HG02973 (cell line): ENCODE results near the gene TCIRG1.

Experiments
- ATAC-seq: cut with Tn5 transposase; IDR thresholded peaks from one replicate; pipeline ENCODE4 v1.9.1; 2021; ENCODE audit warnings: moderate library complexity; ENCODE audit not compliant: unreplicated experiment

TCIRG1 gene

DNA sequence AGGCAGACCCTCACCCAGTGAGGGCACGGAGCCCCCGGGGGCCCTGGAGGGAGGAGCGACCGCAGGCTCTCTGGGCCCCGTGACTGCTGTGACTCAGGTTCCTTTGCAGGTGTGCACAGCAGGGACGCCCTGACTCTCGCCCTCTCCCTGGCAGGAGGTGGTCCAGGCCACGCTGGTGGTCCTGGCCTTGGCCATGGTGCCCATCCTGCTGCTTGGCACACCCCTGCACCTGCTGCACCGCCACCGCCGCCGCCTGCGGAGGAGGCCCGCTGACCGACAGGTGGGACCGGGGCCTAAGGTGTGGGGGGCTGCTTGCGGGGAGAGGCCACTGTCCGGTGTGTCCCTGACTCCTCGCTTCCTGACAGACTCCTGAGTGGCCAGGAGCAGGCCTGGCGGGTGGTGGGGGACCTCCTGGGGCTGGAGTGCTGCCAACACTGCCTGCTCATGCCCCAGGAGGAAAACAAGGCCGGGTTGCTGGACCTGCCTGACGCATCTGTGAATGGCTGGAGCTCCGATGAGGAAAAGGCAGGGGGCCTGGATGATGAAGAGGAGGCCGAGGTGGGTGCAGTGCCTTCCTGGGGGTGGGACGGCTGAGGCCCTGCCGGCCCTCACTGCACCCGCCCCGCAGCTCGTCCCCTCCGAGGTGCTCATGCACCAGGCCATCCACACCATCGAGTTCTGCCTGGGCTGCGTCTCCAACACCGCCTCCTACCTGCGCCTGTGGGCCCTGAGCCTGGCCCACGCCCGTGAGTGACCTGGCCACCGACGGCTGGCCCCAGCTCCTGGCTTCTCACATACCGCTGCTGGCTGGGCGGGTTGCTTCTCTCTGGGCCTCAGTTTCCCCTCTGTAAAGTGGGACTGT is 10.9 kb downstream of the TCIRG1 start:
- no peak for ATAC-seq

- no peak for ATAC-seq
Observed at GRCh38 chr11:68050371-68050841, 11.6 kb downstream of the TCIRG1 start.

- no peak for ATAC-seq
Observed at GRCh38 chr11:68051191-68052136, 12.6 kb downstream of the TCIRG1 start.

GRCh38 chr11:68052137-68052873 is 13.5 kb downstream of the TCIRG1 start:
- no peak for ATAC-seq

- ATAC-seq, result no peak
Observed at GRCh38 chr11:68053117-68053516, 14.3 kb downstream of the TCIRG1 start.

- ATAC-seq, result no peak
Observed at GRCh38 chr11:68053981-68054812, 15.4 kb downstream of the TCIRG1 start.

DNA sequence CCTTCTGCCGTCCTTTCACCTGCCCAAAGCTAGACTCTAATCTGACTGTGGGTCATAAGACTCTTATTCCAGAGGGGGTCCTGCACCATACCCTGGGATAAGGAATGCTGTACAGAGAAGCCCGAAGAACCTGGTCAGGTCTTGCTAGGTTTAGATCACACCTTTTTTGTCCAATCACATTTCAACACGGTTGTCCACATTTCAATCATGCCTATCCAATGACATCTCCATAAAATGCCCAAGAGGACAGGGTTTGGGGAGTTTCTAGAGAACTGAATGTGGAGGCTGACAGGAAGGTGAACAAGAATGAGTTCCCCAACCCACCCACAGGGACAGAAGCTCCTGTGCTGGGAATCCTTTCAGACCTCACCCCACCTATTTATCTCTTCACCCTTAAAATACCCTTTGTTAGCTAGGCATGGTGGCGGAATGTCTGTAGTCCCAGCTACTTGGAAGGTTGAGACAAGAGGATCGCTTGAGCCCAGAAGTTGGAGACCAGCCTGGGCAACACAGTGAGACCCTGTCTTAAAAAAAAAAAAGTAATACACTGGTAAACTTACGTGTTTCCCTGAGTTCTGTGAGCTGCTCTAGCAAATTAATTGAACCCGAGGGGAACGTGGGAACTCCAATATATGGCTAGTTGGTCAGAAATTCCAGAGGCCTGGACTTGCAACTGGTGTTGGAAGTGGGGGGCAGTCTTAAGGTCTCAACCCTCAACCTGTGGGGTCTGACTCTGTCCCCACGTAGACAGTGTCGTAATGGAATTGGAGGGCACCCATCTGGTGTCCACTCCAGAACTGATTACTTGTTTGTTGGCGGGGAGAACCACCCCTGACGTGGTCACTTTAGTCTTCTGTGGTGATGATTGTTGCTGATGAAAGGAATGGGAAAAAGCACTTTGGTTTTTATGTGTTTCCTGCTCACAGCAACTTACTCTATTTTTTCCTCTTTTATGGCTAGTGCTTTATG is 17.8 kb downstream of the TCIRG1 start:
- ATAC-seq, result no peak

- ATAC-seq, result no peak
Observed at GRCh38 chr11:68057807-68058206, 19.0 kb downstream of the TCIRG1 start.

- no peak for ATAC-seq
Observed at GRCh38 chr11:68061508-68061907, 22.7 kb downstream of the TCIRG1 start.

DNA sequence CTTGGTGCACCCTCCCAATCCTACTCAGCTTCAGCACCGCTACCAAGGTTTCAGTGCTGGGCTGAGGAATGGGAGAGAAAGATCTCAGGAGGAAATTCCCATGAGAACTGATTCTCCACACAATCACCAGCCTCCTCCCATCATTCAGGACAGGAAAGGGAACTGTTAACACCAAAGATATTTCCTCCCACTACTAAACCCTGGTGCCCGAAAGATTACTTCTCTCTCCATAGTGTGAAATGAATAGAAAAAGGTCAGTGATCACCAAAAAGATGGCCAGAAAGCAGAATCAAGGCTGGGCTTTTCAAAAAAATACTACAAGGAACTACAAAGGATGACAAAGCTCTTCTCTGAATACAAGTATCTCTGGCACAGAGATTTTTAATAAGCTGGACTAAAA is 26.1 kb downstream of the TCIRG1 start:
- ATAC-seq, result no peak

GRCh38 chr11:68065841-68066240 is 27.0 kb downstream of the TCIRG1 start:
- no peak for ATAC-seq

DNA sequence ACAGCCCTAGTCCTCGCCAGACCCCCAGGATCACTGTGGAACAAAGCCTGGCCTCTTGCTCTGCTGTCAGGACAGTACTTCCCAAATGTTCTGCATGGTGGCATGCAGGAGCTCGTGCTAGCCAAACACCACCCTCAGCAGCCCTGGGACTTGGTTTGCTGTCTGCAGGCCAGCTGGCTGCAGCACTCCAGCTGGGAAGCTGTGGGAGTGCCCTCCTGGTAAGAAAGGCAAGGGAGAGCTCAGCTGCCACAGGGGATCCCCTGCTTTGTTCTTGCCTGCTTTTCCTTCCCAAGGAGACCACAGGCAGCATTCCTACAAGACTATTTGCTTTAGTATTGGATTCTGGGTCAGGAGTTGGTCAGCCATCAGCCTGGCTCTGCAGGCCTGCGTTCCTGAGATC is 27.9 kb downstream of the TCIRG1 start:
- no peak for ATAC-seq

DNA sequence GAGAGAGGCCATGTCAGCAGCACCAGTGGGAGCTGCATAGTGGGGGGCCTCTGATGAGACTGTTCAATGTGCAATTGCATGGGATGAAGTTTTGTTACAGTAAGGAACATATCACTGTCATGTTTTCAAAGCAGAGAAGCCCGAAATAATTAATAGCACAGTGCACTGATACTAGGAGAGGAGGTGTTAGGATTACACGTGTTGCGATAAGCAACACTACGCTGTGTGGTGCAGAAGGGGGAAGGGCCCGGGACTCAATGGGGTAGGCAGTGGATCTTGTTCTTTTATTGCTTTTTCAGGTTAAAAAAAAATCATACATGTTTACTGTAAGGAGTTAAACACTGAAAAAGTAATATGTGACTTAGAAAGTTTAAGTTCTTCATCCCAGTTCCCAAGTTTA is 29.2 kb downstream of the TCIRG1 start:
- no peak for ATAC-seq

DNA sequence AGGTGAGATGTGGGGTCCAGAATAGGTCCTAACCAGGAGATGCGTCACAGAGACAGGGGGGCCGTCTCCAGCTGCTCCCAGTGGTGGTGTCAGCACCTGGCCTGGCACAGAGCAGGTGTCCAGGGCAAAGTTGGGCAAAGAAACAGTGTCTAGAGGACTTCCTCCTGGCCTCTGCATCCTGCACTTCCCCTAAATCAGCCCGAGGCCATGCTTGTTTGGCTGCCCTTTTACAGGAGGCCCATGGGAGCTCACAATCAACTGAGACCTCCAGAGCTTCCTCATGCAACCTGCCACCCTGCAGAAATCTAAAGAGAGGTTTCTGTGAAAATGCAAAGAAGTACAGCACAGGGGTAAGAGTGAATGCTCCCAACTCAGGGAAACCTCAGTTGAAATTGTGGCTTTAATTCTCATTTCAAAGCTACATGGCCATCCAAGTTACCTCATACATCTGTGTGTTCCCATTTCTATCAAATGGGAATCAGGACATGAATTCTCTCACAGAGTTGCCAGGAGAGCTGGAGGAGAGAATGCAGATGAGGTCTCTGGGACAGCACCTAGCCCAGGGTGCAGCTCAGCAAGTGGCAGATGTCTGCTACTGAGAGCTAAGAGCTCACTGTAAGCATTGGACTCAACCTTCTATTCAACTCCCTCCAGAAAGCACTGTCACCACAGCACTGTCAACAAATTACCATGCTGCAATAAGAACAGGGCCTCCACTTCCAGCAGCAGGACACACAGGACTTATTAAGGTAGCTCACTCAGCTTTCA is 32.6 kb downstream of the TCIRG1 start:
- no peak for ATAC-seq

GRCh38 chr11:68074584-68075352 is 35.9 kb downstream of the TCIRG1 start:
- no peak for ATAC-seq

DNA sequence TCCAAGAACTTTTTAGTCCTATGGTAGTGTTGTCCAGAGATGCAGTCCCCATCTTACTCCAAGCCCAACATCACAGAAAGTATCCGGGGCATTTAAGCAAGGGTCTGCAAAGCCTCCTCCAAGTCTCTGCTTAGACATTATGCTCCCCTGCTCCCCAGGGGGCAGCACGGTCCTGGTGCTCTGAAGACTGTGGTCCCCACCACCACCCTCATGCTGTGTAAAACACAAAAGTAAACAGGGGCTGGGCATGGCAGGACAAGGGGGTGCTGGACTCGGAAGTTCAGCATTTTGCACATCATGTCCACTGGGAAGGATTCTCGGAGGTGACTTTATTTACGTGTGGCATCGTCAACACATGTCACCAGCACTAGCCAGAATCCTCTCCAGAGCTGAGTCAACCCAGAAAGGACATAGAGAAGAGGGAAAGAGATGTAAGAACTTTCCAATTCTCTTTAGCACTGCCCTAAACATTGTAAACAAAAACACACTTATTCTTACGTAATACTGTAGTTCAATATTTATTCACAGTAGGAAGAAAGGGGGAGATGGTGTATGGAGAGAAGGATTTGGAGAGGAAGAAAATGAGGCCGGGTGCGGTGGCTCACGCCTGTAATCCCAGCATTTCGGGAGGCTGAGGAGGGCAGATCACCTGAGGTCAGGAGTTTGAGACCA is 37.7 kb downstream of the TCIRG1 start:
- ATAC-seq, result no peak
